GM12878 (cell line): ENCODE results near the gene ATP5F1D. TPM values are rescaled to one million over a fixed set of nuclear protein-coding genes. Genes with fewer than 3 reads are reported as not detected.

Source experiments
- BMI1 ChIP-seq: fragments of 450-650 bp; IDR thresholded peaks from 2 replicates; pipeline ENCODE4 v1.6.1; 2016; ENCODE audit warnings: mild to moderate bottlenecking, moderate library complexity, borderline replicate concordance
- CHD1 ChIP-seq: IDR thresholded peaks from 2 replicates; pipeline ENCODE4 v1.6.1; 2012; ENCODE audit warnings: low read depth, low read length, improper control_type of control experiment
- CHD2 ChIP-seq: IDR thresholded peaks from 2 replicates; pipeline ENCODE4 v1.6.1; 2011; ENCODE audit warnings: low read depth, low read length, improper control_type of control experiment, borderline replicate concordance
- HDAC2 ChIP-seq: fragments of 200-600 bp; sonication (generic); IDR thresholded peaks from 2 replicates; pipeline ENCODE4 v1.6.1; 2017
- HDGF ChIP-seq: fragments of 450-650 bp; IDR thresholded peaks from 2 replicates; pipeline ENCODE4 v1.6.1; 2016; ENCODE audit warnings: antibody characterized with exemption
- IRF3 ChIP-seq: fragments of 450-650 bp; IDR thresholded peaks from 2 replicates; pipeline ENCODE4 v1.6.1; 2014; ENCODE audit warnings: mild to moderate bottlenecking
- JUNB ChIP-seq: IDR thresholded peaks from 2 replicates; pipeline ENCODE4 v1.6.1; 2016; ENCODE audit warnings: antibody characterized with exemption, mild to moderate bottlenecking
- KDM1A ChIP-seq: fragments of 200-600 bp; sonication (generic); IDR thresholded peaks from 2 replicates; pipeline ENCODE4 v1.6.1; 2016; ENCODE audit warnings: borderline replicate concordance
- LARP7 ChIP-seq: fragments of 450-650 bp; IDR thresholded peaks from 2 replicates; pipeline ENCODE4 v1.6.1; 2017; ENCODE audit warnings: mild to moderate bottlenecking
- MAX ChIP-seq: IDR thresholded peaks from 2 replicates; pipeline ENCODE4 v1.6.1; 2012; ENCODE audit warnings: low read depth, low read length, improper control_type of control experiment
- RUNX3 ChIP-seq: IDR thresholded peaks from 2 replicates; pipeline ENCODE4 v1.6.1; 2012; ENCODE audit warnings: low read length, inconsistent platforms
- WRNIP1 ChIP-seq: IDR thresholded peaks from 2 replicates; pipeline ENCODE4 v1.6.1; 2011; ENCODE audit warnings: low read depth, low read length, improper control_type of control experiment, borderline replicate concordance
- YBX1 ChIP-seq: fragments of 450-650 bp; IDR thresholded peaks from 2 replicates; pipeline ENCODE4 v1.6.1; 2016; ENCODE audit warnings: antibody characterized with exemption
- ZBTB33 ChIP-seq: fragments of 450-650 bp; IDR thresholded peaks from 2 replicates; pipeline ENCODE4 v1.6.1; 2017; ENCODE audit warnings: mild to moderate bottlenecking
- ZNF24 ChIP-seq: fragments of 450-650 bp; IDR thresholded peaks from 2 replicates; pipeline ENCODE4 v1.6.1; 2017; ENCODE audit warnings: antibody characterized with exemption, mild to moderate bottlenecking
- polyA plus RNA-seq, 11 experiments: library from polyadenylated mRNA; depleted of rRNA in 4 of 11; unstranded in 6 of 11; stranded (reverse) in 5 of 11; fragments of >200 nt; fragmentation: Nextera tagmentation in 4 of 11; fragmentation: Illumina TruSeq in 1 of 11; extraction: Ambion mirVana in 4 of 11; extraction: Trizol in 1 of 11; gene quantifications; 1 replicate in 1 of 11; 2 replicates in 10 of 11; pipeline versions ENCODE4 v1.2.1 to v1.2.3, GENCODE V29; 2011 to 2016; ENCODE audit warnings: inconsistent platforms in 2 of 11, missing spikeins in 2 of 11, low read depth in 1 of 11
- total RNA-seq, 4 experiments: library from RNA; depleted of rRNA in 3 of 4; stranded (reverse); fragments of >200 nt in 3 of 4; fragmentation: Illumina TruSeq in 1 of 4; extraction: Trizol in 1 of 4; gene quantifications; 2 replicates each; pipeline versions ENCODE4 v1.2.1 to v1.2.3, GENCODE V29; 2013 to 2021
- TF ChIP-seq, protein P1 (sequence below): fragments of 450-650 bp; IDR thresholded peaks from 2 replicates; pipeline ENCODE4 v1.6.1; 2017; ENCODE audit warnings: mild to moderate bottlenecking, moderate library complexity
- TF ChIP-seq, protein P2 (sequence below): IDR thresholded peaks from 2 replicates; pipeline ENCODE4 v1.6.1; 2011; ENCODE audit warnings: borderline replicate concordance, low read depth, mild to moderate bottlenecking, moderate library complexity, mixed read lengths, low read length; ENCODE audit not compliant: insufficient read depth; ENCODE audit errors: extremely low read length
- TF ChIP-seq, protein P3 (sequence below): fragments of 450-650 bp; IDR thresholded peaks from 2 replicates; pipeline ENCODE4 v1.6.1; 2017; ENCODE audit warnings: mild to moderate bottlenecking, moderate library complexity

The ATP5F1D gene
- total and polyA plus RNA-seq, 10 of the 15 experiments (the other 5 are each of a cell fraction or from before 2014, with no cell fraction given) = 7.2 to 357 (median 49.5) TPM

DNA sequence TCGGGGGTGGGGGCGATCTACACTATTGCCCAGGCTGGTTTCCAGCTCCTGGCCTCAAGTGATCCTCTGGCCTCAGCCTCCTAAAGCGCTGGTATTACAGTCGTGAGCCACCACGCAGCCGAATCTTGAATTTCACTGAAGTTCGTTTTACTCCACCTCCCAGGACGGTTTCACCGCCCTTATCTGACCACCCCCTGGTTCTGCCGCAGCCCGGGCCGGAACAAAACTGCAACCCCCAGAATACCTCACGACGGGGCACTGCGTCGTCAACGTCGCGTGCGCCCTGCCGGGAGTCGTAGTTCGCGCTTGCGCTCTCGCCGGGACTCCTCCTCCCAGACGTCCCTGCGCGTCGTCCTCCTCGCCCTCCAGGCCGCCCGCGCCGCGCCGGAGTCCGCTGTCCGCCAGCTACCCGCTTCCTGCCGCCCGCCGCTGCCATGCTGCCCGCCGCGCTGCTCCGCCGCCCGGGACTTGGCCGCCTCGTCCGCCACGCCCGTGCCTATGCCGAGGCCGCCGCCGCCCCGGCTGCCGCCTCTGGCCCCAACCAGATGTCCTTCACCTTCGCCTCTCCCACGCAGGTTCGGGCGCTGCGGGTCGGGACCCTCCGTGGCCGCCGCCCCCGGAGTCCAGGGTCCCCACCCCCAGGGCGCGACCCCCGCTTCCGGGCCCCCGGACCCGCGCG lies at the start of gene ATP5F1D (continued):
- TF ChIP-seq, protein P1, sequence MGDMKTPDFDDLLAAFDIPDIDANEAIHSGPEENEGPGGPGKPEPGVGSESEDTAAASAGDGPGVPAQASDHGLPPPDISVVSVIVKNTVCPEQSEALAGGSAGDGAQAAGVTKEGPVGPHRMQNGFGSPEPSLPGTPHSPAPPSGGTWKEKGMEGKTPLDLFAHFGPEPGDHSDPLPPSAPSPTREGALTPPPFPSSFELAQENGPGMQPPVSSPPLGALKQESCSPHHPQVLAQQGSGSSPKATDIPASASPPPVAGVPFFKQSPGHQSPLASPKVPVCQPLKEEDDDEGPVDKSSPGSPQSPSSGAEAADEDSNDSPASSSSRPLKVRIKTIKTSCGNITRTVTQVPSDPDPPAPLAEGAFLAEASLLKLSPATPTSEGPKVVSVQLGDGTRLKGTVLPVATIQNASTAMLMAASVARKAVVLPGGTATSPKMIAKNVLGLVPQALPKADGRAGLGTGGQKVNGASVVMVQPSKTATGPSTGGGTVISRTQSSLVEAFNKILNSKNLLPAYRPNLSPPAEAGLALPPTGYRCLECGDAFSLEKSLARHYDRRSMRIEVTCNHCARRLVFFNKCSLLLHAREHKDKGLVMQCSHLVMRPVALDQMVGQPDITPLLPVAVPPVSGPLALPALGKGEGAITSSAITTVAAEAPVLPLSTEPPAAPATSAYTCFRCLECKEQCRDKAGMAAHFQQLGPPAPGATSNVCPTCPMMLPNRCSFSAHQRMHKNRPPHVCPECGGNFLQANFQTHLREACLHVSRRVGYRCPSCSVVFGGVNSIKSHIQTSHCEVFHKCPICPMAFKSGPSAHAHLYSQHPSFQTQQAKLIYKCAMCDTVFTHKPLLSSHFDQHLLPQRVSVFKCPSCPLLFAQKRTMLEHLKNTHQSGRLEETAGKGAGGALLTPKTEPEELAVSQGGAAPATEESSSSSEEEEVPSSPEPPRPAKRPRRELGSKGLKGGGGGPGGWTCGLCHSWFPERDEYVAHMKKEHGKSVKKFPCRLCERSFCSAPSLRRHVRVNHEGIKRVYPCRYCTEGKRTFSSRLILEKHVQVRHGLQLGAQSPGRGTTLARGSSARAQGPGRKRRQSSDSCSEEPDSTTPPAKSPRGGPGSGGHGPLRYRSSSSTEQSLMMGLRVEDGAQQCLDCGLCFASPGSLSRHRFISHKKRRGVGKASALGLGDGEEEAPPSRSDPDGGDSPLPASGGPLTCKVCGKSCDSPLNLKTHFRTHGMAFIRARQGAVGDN = peak; percentile 72
- TF ChIP-seq HDAC2 (no peak), BMI1 (no peak), YBX1 (no peak), CHD1 (no peak), WRNIP1 (no peak), ZBTB33 (no peak), LARP7 (peak; percentile 98), KDM1A (no peak), RUNX3 (no peak), JUNB (no peak), CHD2 (peak; percentile 87), HDGF (0 out of 2 replicates have a peak, but pooled peaks have one; percentile 16), ZNF24 (peak; percentile 47; the same call in 1 of the 2 replicates), IRF3 (no peak), MAX (peak; percentile 78)
- TF ChIP-seq, protein P2, sequence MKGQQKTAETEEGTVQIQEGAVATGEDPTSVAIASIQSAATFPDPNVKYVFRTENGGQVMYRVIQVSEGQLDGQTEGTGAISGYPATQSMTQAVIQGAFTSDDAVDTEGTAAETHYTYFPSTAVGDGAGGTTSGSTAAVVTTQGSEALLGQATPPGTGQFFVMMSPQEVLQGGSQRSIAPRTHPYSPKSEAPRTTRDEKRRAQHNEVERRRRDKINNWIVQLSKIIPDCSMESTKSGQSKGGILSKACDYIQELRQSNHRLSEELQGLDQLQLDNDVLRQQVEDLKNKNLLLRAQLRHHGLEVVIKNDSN = no peak
- TF ChIP-seq, protein P3, sequence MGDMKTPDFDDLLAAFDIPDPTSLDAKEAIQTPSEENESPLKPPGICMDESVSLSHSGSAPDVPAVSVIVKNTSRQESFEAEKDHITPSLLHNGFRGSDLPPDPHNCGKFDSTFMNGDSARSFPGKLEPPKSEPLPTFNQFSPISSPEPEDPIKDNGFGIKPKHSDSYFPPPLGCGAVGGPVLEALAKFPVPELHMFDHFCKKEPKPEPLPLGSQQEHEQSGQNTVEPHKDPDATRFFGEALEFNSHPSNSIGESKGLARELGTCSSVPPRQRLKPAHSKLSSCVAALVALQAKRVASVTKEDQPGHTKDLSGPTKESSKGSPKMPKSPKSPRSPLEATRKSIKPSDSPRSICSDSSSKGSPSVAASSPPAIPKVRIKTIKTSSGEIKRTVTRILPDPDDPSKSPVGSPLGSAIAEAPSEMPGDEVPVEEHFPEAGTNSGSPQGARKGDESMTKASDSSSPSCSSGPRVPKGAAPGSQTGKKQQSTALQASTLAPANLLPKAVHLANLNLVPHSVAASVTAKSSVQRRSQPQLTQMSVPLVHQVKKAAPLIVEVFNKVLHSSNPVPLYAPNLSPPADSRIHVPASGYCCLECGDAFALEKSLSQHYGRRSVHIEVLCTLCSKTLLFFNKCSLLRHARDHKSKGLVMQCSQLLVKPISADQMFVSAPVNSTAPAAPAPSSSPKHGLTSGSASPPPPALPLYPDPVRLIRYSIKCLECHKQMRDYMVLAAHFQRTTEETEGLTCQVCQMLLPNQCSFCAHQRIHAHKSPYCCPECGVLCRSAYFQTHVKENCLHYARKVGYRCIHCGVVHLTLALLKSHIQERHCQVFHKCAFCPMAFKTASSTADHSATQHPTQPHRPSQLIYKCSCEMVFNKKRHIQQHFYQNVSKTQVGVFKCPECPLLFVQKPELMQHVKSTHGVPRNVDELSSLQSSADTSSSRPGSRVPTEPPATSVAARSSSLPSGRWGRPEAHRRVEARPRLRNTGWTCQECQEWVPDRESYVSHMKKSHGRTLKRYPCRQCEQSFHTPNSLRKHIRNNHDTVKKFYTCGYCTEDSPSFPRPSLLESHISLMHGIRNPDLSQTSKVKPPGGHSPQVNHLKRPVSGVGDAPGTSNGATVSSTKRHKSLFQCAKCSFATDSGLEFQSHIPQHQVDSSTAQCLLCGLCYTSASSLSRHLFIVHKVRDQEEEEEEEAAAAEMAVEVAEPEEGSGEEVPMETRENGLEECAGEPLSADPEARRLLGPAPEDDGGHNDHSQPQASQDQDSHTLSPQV = no peak
